NCI-H146 treated with DMSO at 0.1 percent for 48 hours (cell line): Measurements from ENCODE around the gene TMED8.
"Not testable (repeated sequence)": the region's sequence is repeated elsewhere in the genome, so short reads cannot be mapped to it uniquely, and the experiment has no call there.

Experiments
- DNase-seq: peaks from one replicate; lab custom pipeline; 2025; ENCODE audit not compliant: unreplicated experiment; lab: John Stamatoyannopoulos, UW

The TMED8 gene, protein sequence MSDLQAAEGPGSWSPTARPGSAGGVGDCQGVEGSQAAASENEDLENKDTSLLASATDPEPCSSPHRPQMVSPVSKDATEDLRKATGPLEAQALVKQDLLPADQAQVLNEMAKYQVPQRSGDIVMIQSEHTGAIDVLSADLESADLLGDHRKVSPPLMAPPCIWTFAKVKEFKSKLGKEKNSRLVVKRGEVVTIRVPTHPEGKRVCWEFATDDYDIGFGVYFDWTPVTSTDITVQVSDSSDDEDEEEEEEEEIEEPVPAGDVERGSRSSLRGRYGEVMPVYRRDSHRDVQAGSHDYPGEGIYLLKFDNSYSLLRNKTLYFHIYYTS

DNA sequence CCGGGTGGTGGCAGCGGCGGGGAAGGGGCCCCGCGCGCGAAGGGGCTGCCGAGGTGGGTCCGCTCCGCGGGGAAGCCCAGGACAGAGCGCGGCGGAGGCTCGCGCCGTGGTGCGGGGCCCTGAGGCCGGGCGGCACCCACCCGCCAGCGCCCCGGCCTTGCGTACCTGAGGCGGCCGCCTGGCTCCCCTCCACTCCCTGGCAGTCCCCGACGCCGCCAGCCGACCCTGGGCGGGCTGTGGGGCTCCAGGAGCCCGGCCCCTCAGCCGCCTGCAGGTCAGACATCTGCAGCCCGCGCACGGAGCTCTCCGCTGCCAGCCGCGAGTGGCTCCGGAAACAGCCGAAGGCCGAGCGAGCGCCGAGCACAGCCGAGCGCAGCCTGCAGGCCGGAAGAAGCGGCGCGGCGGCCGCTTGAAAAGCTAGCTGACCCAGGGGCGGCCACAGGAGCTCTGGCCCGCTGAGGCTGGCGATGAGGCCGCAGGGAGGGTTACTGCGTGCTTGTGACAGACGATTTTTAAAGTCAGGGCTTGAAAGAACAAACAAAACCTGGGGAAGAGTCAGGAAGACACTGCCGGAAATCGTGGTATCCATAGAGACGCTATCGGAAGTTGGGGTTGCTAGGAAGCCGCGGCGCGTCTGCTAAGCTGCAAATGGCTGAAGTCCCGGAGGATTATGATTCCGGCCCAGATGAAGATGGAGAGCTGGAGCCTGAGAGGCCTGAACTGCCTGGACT, at the start of gene TMED8, which contains the start of gene SAMD15:
Gene TMED8 (minus strand): TSS at position 324 of the 731 bp plus-strand sequence. CDS start 41 bp downstream, at position 283.
Gene SAMD15 (plus strand): TSS at position 609 of the 731 bp plus-strand sequence. CDS start 40 bp downstream, at position 649.
- peak; percentile 56 for DNase-seq

DNA sequence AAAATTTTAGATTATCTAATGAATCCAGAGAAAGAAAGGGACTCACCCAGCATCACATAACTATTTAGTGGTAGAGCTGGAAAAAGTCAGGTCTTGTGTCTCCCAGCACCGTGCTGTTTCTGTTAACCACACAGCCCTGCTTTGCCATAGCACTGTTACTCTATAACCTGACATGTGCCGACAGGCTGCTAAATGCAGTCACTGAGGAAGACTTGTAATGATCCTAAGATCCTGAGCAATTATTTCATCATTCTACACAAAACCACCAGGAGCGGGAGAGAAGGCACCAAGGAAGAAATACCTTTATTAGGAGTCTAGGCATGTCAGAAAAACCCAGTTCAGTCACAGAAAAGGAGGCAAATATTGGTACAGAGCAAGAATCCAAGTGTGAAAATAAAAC, 49.5 kb upstream of the TMED8 start:
- no peak for DNase-seq

DNA sequence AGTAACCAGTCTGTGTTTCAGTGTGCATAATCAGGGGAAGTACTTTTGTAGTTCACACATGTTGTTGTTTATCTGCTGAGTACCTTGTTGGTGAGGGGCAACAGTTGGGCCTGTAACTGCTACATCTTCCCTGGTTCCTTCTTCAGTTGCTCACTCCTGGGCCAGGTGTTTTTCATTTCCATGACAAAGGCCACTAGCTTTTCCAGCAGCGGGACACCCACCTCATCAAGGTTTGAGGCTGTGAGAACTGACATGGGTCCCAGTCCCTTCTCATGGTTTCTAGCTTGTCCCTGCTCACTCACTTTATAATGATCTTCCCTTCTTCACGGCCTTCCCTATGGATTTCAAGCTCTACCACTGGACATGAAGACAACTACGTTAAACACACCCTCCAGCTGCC, 48.0 kb upstream of the TMED8 start:
- DNase-seq, result no peak

DNA sequence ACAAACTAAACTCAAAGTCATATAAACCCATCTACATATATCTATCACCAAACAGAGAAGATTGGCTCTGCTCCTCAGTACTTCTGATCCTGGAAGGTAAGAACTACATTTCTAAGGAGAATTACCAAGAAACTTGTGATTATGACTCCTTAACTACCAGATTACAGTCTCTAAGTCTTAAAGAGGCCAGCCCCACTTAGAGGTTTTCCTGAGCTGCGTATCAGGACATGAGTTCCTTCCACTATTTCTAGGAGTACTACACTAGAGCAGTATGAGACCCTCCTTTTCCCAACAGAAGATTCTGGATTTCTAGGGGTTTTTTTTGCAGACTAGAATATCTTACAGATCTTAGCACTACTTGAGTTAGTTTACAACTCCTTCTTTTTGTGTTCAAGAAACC, 46.5 kb upstream of the TMED8 start, which contains the start of gene NOXRED1:
Gene NOXRED1 (minus strand): TSS at position 101 of the 400 bp plus-strand sequence. CDS start 634 bp downstream, outside the sequence.
- no peak for DNase-seq

DNA sequence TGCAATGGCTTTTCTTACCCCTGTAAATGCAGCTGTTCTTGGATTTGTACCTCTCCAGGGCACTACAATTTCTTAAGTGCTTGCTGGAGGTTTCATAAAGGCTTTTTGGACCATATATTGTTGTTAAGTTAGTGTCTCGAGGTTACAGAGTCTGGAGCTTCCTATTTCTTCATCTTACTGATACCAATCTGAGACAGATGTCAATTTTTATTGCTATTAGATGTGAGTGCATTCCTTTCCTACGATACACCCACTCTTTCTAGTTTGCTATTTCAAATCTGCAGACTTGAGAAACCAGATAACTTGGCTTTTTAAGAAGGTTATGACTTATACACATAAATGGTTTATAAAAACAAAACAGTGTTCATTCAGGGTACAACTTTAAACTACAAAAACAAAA, 44.3 kb upstream of the TMED8 start:
- DNase-seq, result no peak

DNA sequence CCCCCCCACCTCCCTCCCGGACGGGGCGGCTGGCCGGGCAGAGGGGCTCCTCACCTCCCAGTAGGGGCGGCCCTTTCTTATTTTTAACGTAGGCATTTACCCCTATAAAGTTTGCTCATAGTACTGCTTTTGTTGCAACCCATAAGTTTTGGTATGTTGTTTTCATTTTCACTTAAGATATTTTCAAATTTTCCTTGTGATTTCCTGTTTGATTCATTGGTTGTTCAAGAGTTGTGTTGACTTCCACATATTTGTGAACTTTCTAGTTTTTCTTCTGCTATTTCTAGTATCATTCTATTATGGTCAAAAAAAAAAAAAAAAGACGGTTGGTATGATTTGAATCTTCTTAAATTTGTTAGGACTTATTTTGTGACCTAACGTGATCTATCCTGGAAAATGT, 39.9 kb upstream of the TMED8 start:
- no peak for DNase-seq

DNA sequence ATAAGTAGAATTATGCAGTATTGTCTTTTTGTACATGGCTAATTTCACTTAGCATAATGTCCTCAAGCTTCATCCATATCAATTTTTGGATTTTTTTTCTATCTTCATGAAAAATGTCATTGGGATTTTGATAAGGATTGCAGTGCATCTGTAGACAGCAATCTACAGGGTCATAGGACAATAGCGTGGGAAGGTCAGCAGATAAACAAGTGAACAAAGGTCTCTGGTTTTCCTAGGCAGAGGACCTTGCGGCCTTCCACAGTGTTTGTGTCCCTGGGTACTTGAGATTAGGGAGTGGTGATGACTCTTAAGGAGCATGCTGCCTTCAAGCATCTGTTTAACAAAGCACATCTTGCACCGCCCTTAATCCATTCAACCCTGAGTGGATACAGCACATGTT, 39.2 kb upstream of the TMED8 start:
- not testable (repeated sequence) for DNase-seq

DNA sequence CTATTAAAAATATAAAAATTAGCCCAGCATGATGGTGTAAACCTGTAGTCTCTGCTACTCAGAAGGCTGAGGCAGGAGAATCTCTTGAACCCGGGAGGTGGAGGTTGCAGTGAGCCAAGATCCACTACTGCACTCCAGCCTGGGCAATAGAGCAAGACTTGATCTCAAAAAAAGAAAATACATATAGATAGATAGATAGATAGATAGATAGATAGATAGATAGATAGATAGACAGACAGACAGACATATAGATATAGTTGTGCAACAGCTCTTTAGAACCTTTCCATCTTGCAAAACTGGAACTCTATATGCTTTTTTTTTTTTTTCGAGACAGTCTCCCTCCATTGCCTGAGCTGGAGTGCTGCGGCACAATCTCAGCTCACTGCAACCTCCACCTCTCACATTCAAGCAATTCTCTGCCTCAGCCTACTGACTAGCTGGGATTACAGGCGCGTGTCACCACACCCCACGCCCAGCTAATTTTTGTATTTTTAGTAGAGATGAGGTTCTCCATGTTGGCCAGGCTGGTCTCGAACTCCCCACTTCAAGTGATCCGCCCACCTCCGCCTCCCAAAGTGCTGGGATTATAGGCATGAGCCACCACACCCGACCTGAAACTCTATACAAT, 38.6 kb upstream of the TMED8 start:
- not testable (repeated sequence) for DNase-seq

DNA sequence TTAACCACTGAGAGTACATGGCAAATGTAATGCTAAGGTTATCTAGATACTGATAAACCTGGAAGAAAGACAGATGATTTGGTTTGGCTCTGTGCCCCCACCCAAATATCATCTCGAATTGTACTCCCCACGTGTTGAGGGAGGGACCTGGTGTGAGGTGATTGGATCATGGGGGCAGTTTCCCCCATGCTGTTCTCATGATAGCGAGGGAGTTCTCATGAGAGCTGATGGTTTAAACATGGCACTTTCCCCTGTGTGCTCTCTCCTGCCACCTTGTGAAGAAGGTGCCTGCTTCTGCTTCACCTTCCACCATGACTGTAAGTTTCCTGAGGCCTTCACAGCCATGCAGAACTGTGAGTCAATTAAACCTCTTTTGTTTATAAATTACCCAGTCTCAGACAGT, 32.2 kb upstream of the TMED8 start:
- DNase-seq, result no peak

DNA sequence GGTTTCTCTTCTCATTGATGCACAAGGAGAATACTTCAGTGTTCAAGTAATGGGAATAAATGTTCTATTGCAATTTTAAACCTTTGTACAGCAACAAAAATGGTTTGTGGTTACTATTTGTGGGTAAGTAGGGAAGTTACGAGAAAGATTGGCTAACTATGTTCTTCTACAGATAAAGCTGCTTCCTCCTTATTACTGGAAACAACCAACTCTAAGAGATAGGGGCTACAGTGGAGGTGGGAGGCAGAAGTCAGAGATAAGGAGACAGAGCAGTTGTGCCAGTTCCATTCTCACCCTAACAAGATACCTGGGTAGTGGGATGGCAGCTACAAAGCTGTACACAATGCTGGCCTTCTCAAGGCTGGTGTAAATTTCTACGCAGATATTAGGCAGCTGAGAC, 30.3 kb upstream of the TMED8 start:
- no peak for DNase-seq

DNA sequence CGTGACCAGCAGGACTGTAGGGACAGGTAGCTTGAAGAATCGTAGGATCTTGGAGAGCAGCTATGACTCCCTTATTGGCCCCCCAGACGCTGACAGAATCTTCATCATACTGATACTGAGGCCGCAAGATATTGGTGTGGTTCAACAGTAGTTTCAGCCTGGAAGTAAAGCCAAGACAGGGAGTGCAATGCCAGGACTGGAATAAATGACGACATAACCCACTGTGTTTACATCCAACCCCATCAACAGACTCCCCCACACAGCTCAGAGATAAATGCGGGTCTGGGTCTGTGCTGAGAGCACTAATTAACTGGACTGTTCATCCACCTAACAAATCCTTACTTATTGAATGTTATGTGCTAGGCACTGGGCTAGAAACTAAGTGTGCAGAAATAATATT, 29.8 kb upstream of the TMED8 start:
- DNase-seq, result no peak

DNA sequence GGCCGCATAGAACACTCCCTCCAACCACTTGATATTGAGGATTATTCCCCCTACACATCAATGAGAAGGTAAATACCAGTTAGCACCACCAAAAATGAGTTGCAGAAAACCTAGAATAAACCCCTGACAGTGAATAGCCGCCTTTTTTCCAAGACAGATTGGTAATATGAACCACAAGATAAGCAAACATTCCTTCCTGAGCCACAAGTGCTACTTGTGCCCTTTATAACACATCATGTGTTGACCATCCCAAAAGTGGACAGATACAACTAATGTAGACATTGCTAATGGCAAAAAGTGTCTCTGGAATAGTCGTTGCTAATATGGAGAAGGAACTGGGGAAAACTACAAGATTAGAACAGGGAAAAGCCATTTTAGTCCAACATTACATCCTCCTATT, 29.2 kb upstream of the TMED8 start:
- DNase-seq, result no peak

DNA sequence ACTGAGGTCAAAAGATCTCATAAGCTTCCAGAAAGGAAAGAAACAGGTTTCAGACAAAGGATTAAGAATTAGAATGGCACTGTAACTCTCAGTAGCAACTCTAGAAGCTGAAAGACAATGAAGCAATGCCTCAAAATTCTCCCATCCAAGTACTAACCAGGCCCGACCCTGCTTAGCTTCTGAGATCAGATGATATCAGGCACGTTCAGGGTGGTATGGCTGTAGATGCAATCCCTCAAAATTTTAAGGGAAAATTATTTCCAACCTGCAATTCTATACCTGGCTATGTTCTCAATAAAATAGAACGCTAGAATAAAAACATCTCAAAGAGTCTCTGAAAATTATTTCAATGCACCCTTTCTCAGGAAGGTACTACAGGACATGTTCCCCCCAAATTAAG, 26.9 kb upstream of the TMED8 start:
- DNase-seq, result no peak

DNA sequence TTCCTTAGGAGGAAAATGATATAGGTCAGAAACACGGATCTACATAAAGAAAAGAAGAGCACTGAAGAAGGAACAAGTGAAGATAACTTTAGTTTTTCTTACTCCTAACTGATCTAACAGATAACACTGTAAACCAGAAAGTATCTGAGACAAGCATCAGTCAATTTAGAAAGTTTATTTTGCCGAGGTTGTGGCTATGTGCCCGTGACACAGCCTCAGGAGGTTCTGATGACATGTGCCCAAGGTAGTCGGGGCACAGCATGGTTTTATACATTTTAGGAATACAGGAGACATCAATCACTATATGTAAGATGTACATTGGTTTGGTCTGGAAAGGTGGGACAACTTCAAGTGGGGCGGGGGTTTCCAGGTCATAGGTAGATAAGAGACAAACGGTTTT, 23.3 kb upstream of the TMED8 start:
- DNase-seq, result no peak

DNA sequence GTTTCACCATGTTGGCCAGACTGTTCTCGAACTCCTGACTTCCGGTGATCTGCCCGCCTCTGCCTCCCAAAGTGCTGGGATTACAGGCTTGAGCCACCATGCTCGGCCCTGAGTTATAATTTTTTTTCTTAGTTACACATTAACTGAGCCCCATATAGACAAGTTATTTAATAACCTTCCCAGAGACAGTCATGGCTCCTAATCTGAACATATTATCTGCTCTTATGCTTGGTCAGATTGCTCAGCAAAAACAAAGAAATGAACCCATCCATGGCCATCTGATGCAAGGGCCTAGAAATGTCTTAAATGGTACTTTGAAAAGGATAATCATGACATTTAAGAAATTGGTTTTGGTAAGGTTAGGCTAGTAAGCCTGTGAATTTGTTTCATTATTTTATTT, 13.3 kb upstream of the TMED8 start:
- DNase-seq, result no peak

DNA sequence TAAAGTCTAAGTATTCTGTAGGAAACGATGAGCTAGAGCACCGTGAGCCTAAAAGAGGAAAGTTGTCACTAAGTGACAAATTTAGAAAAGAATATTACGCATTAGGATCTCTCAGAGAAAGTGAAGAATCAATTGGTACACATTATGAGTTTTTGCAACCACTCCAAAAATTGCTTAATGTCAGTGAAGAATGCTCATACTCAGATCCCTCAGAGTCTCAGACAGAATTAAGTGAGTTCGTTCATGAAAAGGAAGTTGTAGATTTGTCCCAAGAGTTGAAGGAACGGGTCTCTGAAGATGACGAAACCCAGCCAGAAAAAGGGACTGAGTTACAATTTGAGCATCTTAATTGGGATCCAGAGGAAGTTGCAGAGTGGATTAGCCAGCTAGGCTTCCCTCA, 1.8 kb upstream of the TMED8 start:
- no peak for DNase-seq

DNA sequence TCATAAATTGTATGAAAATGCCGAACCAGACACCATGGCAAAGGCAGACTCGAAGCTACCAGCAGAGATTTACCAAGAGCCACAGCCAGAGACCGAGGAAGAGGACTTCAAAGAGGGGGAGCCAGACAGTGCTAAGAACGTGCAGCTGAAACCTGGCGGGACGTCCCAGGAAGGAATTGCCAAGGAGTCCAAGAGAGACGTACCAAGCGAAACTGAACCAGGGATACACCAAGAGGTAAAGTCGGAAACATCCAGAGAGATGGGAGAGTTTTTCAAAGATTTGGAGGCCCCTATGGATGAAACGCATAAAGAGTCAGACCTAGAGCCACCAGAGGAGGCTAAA, 579 bp upstream of the TMED8 start:
- no peak for DNase-seq

DNA sequence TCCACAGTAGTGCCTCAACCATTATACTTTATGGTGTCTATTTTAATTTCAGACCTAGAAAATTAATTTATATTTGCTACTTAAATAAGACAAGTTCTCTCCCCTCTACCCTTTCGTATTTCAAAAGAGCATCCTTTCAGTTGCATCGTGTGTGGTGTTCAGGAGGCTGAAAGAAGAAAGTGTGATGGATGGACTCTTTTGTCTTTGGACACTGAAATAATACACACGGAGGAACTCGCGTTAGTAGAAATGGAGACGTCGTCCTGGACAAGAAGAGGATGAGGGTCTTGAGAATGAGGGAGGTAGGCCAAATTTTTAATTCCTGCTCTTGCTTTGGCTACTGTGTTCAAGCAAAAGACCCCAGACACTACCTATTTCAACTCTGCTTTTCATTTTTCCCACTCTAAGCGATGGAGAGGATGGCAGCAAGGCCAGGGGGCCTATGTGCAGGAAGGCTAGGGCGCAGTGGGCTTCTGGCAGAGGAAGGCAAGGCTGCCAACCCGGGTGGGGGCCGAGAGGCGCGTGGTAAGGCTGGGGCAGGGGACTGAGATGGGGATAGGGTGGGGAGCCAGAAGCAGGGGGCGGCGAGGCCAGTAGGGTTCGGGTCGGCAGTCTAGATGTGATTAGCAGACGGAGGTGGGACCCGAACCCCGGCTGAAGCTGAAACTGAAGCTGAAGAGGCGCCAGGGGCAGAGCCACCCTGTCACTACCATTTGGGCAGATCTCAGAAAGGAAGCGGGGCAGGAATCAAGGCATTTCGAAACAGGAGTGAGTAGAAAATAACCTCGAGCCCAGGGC, 722 bp downstream of the TMED8 start:
- DNase-seq, result no peak

DNA sequence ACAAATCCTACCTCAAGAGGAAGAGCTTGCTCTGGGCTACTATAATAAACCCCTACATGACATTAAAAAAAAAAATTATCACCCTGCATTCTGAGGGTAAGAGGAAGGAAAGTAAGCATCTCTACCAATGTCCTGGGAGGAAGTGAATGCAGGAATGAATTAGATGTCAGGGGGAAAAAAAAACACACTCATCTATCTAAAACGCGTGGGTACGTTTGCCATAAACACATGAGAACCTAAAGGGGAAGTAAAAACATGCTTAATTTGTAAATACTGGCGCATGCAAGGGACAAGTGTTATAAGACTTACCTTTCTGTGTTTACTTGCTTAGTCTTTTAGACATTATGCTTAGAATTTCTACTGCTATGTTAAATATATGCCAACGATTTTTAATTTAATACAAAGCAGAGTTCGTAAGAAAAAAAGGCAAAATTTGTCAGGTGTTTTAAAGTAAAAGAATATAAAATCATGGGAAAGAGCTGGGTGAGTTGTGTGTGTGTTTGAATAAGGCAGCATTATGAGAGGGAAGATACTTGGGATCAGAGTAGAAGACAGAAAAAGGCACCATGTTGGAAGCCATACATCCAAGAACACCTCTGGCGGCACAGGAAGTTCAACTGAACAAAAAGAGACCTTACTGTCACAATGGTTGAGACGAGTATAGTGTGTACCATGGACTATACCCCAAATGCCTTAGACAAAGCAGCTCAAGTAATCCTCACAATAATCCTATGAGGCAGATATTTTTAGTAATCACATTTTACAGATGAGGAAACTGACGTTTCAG, 1.5 kb downstream of the TMED8 start:
- no peak for DNase-seq

DNA sequence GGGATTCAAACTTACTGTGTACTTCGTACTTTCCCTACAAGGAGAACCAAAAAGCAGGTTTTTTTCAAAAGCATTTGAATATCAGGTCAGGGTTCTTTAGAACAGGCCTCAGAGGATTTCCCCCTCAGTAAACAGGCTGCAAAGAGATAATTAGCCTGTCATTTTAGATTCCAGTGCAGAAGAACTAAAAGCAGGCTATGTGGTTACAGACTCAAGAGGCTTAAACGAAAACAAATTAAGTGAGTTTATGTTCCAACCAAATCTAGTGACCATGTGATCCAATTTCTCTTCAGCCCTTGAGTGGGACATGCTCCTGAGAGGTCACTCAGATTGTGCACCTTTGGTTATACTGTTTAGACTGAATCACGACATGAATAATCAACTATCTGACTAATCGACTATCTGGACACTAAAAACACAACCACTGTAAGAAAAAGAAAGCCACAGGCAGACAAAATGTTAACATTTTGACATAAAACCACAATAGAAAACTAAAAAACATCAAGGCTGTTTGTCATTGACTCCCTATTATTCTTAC, 4.5 kb downstream of the TMED8 start:
- DNase-seq, result no peak
